GM12873 (cell line): ENCODE results near the gene EBP.

Experiments
- CTCF ChIP-seq: IDR thresholded peaks from 2 replicates; pipeline ENCODE4 v1.5.1; 2012; ENCODE audit warnings: low read depth, mild to moderate bottlenecking, moderate library complexity, low read length, control low read depth; ENCODE audit not compliant: insufficient read depth; ENCODE audit errors: missing control alignments

EBP gene

DNA sequence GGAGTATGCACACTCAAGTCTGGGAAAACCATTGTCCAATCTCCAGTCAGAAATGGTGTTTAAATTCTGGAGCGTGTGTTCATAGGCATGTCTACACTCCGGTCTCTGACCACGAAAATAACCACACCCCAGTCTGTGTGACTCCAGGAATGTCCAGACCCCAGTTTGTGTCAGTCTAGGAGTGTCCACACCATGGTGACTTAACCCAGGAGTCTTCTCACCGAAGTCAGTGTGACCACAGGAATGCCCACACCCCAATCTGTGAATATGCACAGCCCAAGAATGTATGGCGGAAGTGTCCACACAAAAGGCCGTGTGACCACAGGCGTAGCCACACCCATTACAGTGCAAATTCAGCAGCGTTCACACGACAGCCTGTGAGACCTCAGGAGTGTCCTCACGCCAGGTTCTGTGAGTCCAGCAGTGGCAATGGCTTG is 34.2 kb upstream of the EBP start:
- no peak for TF ChIP-seq CTCF

DNA sequence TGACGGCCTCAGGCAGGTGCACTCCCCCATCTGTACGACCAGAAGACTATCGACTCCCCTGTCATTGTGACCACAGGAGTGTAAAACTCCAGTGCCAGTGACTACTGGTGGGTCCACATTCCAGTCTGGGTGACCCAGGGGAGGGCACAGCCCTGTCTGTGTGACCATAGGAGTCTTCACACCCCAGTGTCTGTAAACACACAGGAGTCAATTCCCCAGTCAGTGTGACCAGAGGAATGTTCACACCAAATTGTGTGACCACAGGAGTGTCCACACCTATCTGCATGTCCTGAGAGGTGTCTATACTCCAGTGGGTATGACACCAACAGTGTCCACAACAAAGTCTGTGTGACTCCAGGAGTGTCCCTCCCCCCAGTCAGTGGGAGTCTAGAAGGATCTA is 33.6 kb upstream of the EBP start:
- TF ChIP-seq CTCF, result no peak

- TF ChIP-seq CTCF, result no peak
These were observed 32.3 kb upstream of the EBP start for GRCh38 chrX:48489296-48489695.

- no peak for TF ChIP-seq CTCF
These were observed 31.7 kb upstream of the EBP start for GRCh38 chrX:48489892-48490291.

- TF ChIP-seq CTCF, result no peak
These were observed 30.9 kb upstream of the EBP start for GRCh38 chrX:48490661-48491060.

- TF ChIP-seq CTCF, result no peak
These were observed 29.8 kb upstream of the EBP start for GRCh38 chrX:48491809-48492208.

- no peak for TF ChIP-seq CTCF
These were observed 29.2 kb upstream of the EBP start for GRCh38 chrX:48492293-48492910.

- TF ChIP-seq CTCF, result peak; percentile 16
These were observed 27.7 kb upstream of the EBP start for GRCh38 chrX:48493890-48494364.
